Stimulated activated CD8-positive, alpha-beta memory T cell treated with anti-CD3 and anti-CD28 coated beads, Interleukin-7, amount 100 ng/mL, for 24 hours (primary cell): Measurements from ENCODE around the gene GRK5.

ENCODE experiments used
- DNase-seq: peaks from one replicate; pipeline ENCODE4 v3.0.0-alpha.2; 2020; ENCODE audit warnings: low read depth

Gene GRK5

GRCh38 chr10:119378737-119379067 lies 171.3 kb downstream of the GRK5 start:
- no peak for DNase-seq

- no peak for DNase-seq
Observed at GRCh38 chr10:119379466-119380071, 172.2 kb downstream of the GRK5 start.

DNA sequence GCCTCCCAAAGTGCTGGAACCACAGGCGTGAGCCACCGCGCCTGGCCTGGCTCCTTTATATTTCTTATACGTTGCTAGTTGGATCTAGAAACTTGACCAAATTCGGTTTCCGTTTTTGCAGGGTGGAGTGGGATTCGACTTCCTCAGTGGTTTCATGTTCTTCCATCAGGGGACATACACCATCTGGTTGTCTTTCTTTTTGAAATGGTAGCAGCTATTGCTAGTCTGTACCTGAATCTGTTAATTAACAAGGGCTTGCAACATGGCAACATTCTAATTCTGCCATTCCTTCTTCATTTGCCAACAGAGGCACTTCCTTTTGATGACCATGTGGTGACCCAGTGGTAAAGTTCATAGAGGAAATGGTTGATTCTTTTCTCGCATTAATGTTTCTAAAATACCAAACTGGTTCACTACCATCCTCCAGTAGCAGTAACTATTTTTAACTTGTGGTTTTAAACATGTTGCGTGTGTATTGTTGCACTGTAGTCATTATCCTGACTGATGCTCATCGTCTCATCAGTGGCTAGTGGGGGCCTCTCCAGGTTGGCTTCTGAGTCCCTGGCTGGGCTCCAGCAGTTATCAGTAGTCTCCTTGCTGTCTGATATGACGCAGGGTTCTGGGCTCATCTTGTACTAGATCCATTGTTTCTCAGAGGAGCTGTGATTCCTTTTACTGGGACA lies 175.9 kb downstream of the GRK5 start:
- DNase-seq: no peak

DNA sequence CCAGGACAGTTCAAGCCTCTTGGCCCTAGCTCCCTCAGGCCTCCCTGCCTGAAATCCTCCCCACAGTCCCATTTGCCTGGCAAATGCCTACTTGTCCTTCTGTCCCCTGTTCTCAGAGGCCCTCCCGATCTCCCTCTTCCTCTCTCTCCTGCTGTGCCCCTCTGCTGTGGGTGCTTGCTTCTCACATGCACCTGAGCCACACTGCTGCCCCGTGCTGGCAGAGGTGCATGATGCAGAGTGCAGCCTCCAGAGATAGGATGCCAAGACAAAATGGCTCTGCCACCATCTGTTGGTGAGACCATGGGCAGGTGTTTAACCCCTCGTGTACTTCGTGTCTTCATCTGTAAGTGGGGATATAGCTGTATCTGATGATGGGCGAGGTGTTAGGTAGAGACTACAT lies 176.8 kb downstream of the GRK5 start:
- DNase-seq: no peak

- no peak for DNase-seq
Observed at GRCh38 chr10:119386666-119387065, 179.3 kb downstream of the GRK5 start.

DNA sequence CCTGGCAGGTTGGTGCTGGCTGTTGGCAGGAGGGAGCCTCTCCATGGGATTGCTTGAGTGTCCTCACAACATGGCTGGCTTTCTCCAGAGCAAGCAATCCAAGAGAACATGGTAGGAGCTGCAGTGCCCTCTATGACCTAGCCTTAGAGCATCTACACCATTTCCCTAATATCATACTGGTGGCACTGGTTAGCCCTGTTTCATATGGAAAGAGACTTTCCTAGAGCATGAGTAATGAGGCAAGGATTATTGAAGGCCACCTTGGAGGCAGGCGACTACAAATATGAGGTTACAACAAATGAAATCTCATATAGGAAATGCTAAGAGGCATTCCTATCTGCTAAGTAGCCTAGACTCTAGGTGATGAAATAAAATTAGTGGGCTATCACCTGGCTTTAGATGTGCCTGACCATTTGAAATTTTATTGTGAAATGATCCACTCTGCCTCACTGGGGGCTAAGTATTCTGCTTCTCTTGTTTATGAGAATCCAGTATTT lies 181.5 kb downstream of the GRK5 start:
- no peak for DNase-seq

DNA sequence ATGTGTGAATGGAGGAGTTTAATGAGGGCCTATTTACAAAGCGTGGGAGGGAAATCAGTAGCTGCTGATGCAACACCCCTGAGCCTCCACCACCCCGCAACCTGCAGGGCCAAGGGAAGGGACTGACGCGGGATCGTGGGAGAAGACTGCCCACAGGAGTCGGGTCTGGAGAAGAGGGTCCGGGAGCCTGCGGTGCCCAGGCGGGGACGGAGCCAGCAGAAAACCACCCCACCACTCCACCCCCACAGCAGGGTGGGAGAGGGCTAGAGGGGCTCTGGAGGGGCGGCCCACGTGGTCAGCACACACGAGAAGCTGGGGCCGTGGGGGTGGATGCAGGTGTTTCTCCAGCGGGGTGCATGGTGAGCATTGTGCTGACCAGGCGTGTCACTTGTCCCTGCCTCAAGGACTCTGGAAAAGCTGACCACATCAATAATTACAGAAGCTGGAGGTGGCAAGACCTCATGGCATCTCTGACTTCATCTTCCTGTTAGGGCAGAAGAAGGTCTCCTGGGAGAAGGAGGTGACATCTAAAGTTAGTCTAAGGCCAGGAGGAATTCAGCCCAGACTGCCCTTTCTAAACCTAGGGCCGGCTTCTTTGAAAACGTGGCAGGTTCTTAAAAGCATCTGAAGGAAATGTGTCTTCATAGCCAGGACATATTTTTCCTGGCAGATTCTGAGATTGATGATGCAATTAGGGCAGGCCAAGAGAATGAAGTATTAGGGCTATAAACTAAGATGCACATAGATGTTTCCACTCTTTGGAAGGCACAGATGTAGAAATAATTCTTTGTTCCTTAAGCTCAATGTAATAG lies 184.3 kb downstream of the GRK5 start:
- DNase-seq: no peak

DNA sequence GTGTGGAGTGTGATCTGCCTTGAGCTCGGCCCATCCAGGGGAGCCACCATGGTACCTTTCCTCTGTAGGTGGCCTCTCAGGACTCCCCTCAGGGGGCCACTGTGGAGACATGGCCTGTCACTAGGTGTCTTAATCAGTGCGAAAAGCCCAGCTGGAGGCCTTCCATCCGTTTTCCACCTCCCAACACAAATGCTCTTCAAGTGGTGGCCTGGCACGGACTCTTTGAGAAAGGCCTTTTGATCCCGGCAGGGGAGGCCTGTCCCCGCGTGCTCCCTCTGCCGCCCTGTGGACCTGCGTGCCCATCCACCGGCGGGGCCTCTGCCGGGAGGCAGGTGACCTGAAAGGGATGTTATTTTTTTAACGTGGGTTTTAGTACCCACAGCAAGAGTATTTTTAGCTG lies 185.6 kb downstream of the GRK5 start:
- DNase-seq: no peak

GRCh38 chr10:119393421-119393820 lies 186.1 kb downstream of the GRK5 start:
- no peak for DNase-seq

DNA sequence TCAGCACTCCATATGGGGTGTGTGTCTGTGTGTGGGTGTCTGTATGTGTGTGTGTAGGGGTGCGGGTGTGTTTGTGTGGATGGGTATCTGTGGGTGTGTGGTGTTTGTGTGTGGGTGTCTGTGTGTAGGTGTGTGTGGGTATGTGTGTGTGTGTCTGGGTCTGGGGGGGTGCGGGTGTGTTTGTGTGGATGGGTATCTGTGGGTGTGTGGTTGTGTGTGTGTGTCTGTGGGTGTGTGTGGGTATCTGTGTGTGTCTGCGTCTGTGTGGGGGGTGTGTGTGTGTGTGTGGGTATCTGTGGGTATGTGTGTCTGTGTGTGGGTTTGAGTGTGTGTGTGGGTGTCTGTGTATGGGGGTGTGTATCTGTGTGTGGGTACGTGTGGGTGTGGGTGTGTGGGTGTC lies 186.5 kb downstream of the GRK5 start:
- DNase-seq: no peak

- no peak for DNase-seq
Observed at GRCh38 chr10:119394657-119395279, 187.4 kb downstream of the GRK5 start.

DNA sequence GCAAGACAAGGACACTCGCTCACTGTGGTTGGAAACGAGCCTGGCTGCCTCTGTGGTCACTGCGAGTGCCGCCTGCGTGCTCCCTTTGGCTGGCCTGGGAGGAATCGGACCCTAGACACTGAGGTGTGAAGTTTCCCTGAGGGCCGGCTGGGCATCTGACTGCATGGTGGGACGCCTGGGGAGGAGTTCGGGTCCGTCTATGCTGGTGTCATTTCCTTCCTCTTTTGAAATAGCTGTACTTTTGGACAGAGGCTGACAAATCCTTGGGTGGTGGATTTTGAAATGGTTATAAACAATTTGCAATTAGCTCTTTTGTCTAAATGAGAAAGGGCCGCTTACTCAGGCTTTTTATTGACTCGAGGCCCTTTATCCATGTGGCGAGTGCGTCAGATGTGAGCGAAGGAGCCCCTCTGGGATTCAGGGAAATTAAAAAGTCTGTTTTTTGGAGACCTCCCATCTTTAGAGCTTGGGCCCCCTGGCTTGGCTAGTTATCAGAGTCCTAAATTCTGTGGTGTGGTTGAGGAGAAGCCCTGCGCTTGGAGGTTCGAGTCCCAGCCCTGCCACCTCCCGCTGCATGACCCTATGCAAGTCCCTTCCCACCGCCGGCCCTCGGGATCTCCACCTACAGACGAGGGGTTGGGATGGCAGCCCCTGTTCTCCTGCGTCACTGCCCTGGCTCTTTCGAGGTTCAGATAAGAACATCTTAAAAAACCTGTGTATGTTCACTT lies 188.1 kb downstream of the GRK5 start:
- no peak for DNase-seq

DNA sequence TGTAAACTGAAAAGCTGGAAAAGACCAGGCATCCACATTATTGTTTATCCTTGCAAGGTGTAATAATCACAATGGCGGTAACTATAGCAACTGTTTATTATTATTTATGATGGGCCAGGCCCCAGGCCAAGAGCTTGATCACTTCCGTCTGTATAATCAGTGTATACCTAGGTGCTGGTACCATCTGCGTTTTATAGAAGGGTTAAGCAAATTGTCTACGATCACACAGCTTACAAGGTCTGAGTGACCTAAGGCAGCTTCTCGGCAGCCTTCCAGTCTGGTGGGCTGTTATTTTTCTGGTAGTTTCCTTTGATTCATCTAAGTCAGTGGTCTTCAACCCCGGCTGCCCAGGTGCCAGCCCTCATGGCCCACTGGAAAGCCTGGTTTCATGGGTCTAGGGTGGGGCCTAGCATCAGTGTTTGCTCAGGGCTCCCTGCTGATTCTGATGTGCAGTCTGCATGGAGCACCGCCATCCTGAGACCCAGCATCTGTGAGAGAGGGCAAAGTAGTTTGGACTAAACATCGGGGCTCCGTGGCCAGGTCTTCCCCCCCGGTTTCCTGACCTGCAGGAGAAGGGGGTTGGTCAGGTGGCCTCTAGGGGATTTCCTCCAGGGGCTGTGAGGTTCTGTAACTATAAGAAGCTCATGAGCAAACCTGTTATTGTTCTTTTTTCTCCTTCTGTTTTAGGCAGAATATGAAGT lies 188.8 kb downstream of the GRK5 start:
- DNase-seq: no peak

DNA sequence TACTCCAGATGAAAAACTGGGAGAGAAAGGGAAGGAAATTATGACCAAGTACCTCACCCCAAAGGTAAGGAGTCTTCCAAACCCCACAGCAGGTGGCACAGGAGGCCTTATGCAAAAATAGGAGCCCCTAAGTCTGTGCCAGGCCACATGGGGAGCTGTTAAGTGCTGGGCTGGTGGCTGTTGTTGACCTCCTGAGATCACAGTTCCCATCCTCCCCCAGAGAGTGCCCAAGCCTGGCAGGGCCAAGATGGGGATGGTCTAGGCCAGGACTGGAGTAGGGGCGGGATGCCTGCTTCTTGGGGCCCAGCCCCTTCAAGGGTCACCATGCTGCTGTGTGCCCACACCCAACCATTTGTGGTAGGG lies 189.3 kb downstream of the GRK5 start:
- DNase-seq: no peak

DNA sequence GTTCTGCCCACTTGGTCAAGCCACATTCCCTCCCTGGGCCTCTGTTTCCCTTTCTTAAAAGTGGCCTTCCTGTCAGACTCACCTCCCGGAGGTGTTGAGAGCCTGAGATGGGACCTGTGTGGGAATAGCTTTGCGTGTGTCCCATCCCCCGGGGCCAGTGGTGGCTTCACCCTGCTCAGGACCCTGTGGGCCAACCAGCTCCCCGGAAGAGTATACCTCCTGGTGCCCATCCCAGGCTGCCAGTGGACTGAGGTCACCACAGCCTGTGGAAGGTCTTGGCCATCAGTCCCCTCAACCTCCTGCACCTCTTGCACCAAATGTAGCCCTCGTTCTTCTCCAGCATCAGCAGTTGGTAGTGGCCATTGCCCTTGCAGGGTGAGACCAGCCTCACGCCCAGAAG lies 190.0 kb downstream of the GRK5 start:
- DNase-seq: no peak

GRCh38 chr10:119398996-119399395 lies 191.6 kb downstream of the GRK5 start:
- no peak for DNase-seq

DNA sequence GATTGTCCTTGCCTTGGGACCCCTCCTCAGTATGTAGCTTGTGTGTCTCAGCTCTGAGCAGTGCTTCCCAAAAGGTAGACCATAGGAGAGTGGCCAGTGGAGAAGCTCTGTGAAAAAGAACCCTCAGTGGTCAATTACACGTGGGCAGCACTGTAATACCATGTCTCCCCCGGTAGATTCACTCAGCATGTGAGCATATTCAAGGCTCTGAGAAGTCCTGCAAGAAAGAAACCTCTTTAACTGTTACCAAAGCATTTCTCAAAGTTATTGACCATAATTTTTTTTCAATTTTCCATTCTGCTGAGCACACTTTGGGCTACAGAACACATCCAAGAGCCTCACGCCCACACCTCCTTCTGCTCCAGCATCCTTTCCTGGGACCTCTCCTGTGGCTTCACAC lies 192.1 kb downstream of the GRK5 start:
- DNase-seq: no peak

- no peak for DNase-seq
Observed at GRCh38 chr10:119401671-119402395, 194.5 kb downstream of the GRK5 start.

DNA sequence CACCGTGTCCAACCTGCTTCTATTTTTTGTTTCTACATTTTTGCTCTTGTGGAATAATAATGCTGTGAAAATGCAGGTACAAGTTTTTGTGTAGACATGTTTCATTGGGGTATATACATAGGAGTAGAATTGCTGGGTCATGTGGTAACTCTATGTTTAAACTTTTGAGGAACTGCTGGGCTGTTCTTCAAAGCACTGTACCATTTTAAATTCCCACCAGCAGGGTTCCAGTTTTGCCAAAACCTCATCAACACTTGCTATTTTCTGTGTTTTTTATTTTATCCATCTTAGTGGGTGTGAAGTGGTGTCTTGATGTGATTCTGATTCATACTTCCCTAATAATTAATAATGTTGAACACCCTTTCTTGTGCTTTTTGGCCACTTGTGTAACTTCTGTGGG lies 196.6 kb downstream of the GRK5 start:
- DNase-seq: no peak

DNA sequence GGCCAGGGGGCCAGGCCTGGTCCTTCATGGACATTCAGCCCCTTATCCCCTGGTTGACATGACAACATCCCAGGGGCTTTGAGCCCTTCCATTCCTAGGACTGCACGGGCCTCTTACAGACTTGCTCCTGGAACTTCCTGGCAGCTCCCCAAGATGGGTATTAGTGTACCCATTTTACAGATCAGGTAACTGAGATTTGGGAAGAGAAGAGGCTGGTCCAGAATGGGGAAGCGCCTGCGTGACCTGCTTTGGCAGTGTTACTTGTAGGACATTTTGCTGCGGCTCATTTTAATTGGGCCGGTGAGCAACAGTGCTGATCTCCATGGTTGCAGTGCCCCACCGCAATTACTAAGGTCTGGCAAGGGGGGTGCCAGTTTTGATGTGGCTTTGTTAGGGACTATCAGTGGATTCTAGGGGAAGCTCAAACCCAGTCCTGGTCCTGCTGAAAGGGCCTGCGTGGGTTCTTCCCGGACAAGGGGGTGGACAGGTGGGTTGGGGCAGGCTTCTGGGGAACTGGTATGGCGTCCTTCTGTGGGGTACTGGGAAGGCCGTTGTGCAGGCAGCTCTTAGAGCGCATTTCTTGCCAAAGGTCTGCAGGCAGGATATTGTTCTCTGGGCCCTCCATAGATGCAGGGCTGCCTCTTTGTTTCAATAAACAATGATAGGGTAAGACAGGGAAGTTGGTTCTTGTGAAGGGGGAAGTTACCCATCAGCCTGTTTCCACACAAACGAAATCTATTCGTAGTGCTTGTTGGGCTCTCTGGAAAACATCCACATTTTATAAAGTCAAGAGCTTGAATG lies 197.5 kb downstream of the GRK5 start:
- DNase-seq: no peak
